ENCODE measurements around the gene ARHGEF7. TPM values are rescaled to one million over a fixed set of nuclear protein-coding genes. Genes with fewer than 3 reads are reported as not detected.

ARHGEF7 gene
- total RNA-seq, 4 donors from 2014 or later: 88.7 to 119 (median 110) TPM

DNA sequence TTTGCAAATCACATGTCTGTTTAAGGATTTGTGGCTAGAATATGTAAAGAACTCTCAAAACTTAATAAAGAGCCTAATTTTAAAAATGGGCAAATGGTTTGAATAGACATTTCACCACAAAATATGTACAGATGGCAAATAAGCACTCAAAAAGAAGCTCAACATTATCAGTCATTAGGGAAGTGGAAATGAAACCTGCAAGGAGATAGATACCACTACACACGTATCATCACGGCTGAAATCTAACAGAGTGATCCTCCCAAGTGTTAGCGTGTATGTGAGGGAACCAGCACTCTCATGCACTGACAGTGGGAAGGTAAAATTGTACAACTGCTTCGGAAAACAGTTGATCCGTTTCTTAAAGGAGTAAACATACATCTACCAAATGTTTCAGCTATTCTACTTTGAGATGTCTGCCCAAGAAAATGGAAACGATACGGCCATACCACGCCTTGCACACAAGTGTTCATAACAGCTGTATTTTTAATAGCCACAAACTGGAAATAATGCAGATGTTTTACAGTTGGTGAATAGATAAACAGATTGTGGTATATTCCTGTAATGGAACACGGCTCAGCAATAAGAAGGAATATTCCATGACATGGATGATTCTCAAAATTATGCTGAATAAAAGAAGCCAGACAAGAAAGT, 14.5 kb downstream of the ARHGEF7 start:
- TF ChIP-seq POLR2A (IDR thresholded peaks at IDR 0.05): no peak
- no peak for TF ChIP-seq EP300 (IDR thresholded peaks at IDR 0.05)
- TF ChIP-seq, protein P1, sequence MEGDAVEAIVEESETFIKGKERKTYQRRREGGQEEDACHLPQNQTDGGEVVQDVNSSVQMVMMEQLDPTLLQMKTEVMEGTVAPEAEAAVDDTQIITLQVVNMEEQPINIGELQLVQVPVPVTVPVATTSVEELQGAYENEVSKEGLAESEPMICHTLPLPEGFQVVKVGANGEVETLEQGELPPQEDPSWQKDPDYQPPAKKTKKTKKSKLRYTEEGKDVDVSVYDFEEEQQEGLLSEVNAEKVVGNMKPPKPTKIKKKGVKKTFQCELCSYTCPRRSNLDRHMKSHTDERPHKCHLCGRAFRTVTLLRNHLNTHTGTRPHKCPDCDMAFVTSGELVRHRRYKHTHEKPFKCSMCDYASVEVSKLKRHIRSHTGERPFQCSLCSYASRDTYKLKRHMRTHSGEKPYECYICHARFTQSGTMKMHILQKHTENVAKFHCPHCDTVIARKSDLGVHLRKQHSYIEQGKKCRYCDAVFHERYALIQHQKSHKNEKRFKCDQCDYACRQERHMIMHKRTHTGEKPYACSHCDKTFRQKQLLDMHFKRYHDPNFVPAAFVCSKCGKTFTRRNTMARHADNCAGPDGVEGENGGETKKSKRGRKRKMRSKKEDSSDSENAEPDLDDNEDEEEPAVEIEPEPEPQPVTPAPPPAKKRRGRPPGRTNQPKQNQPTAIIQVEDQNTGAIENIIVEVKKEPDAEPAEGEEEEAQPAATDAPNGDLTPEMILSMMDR (IDR thresholded peaks at IDR 0.05): no peak
- no peak overlapping the region for H3K27ac ChIP-seq
- H3K27me3 ChIP-seq: no peaks in the 10 kb centered on the region
- H3K4me3 ChIP-seq: no peak overlapping the region
- no peaks in the 10 kb centered on the region for H3K36me3 ChIP-seq
- peaks cover 0 to 3% (median 0%) of the 10 kb centered on the region in 4 donors for H3K4me1 ChIP-seq
- no peak for DNase-seq (ENCODE audit: low spot score in 2 of 2)
- 83 to 88% methylated on average over 9 of the region's 9 CpGs for WGBS, 2 donors
- no peaks in the 10 kb centered on the region for H3K9me3 ChIP-seq

DNA sequence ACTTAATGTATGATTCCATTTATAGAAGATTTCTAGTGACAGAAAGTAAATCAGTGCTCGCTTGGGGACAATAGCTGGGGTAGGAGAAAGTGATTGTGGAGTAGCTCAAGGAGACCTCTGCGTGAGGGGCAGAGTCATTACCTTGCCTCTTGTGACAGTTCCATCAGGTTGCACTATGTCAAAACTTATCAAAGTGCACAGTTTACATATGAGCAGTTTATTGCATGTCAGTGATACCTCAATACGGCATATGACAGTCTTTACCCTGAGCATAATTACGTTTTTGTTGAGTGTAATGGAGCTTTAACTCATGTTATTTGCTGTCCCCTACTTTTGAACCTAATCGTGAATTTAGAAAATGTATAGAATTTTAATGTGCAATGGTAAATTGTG, 15.0 kb downstream of the ARHGEF7 start:
- 84 to 86% methylated on average over 5 of the region's 5 CpGs for WGBS, 2 donors
- Histone ChIP-seq H3K36me3 (no peaks in the 10 kb centered on the region), H3K9me3 (no peaks in the 10 kb centered on the region), H3K27me3 (no peaks in the 10 kb centered on the region), H3K4me1 (peaks cover 0 to 3% (median 0%) of the 10 kb centered on the region in 4 donors), H3K27ac (no peak overlapping the region), H3K4me3 (no peak overlapping the region)
- no peak for TF ChIP-seq POLR2A (IDR thresholded peaks at IDR 0.05)
- TF ChIP-seq, protein P1 (IDR thresholded peaks at IDR 0.05): no peak
- TF ChIP-seq EP300 (IDR thresholded peaks at IDR 0.05): no peak
- DNase-seq (ENCODE audit: low spot score in 2 of 2): no peak

DNA sequence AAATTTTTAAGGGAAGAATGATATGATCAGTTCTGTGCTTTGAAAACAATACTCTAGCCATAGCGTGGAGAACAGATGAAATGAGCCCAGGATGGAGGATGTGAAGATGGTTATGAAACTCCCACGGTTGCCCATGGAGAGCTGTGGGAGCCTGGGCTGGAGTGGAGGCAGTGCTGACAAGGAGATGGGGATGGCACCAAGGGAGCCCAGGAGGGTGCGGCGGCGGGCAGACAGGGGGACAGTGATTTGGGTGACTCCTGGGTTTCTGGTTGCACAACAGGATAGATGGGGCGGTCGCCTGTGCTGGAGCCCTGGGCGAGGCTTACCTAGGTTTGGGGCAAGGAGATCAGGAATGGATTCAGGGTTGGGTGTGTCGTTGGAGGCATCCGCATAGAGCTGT, 15.9 kb downstream of the ARHGEF7 start:
- TF ChIP-seq EP300 (IDR thresholded peaks at IDR 0.05) (no peak), POLR2A (IDR thresholded peaks at IDR 0.05) (no peak)
- TF ChIP-seq, protein P1 (IDR thresholded peaks at IDR 0.05): no peak
- H3K27me3 ChIP-seq: no peaks in the 10 kb centered on the region
- H3K4me3 ChIP-seq: no peak overlapping the region
- no peak overlapping the region for H3K27ac ChIP-seq
- no peak for DNase-seq (ENCODE audit: low spot score in 2 of 2)
- H3K9me3 ChIP-seq: no peaks in the 10 kb centered on the region
- peaks cover 0 to 3% (median 0%) of the 10 kb centered on the region in 4 donors for H3K4me1 ChIP-seq
- 86 to 87% methylated on average over 10 of the region's 10 CpGs for WGBS, 2 donors
- no peaks in the 10 kb centered on the region for H3K36me3 ChIP-seq

DNA sequence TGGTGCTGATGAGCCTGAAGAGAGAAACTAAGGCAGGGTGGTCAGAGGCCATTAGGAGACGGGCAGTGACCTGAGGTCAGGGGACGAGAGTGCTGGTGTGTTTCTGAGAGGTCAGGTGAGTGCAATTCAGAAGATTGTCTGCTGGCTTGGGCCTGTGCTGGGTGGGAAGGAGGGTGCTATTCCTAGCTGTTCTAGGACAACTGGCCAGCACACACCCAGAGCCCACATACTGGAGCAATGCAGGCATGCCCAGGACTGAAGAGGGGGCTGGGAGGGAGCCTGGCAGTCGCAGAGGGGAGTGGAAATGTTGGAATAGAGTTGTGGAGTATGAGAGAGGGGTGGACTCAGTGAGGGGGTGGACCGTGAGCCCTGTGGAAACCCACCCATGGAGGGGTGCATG, 16.5 kb downstream of the ARHGEF7 start:
- WGBS, 2 donors: 65 to 73% methylated on average over 4 of the region's 4 CpGs
- H3K4me1 ChIP-seq: peaks cover 0 to 3% (median 0%) of the 10 kb centered on the region in 4 donors
- H3K27ac ChIP-seq: no peak overlapping the region
- H3K27me3 ChIP-seq: no peaks in the 10 kb centered on the region
- H3K36me3 ChIP-seq: no peaks in the 10 kb centered on the region
- no peak overlapping the region for H3K4me3 ChIP-seq
- H3K9me3 ChIP-seq: no peaks in the 10 kb centered on the region
- TF ChIP-seq EP300 (IDR thresholded peaks at IDR 0.05) (no peak), POLR2A (IDR thresholded peaks at IDR 0.05) (no peak)
- TF ChIP-seq, protein P1 (IDR thresholded peaks at IDR 0.05): no peak
- DNase-seq (ENCODE audit: low spot score in 2 of 2): no peak

DNA sequence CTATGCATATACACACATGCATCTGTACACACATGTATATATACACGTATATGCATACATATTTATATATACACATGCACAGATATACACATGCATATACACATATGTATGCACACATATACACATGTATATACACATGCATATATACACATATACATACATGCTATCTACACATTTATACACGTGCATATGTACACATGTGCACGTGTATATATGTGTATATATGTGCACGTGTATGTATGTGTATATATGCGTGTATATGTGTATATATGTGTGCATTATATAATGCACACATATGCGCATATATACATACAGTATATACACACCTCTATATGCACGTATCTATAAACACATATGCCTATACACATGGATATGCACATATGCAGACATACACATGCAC, 17.8 kb downstream of the ARHGEF7 start:
- no peak for DNase-seq (ENCODE audit: low spot score in 2 of 2)
- TF ChIP-seq, protein P1 (IDR thresholded peaks at IDR 0.05): no peak
- TF ChIP-seq POLR2A (IDR thresholded peaks at IDR 0.05) (no peak), EP300 (IDR thresholded peaks at IDR 0.05) (no peak)
- Histone ChIP-seq H3K36me3 (no peaks in the 10 kb centered on the region), H3K4me1 (peaks cover 0 to 3% (median 0%) of the 10 kb centered on the region in 4 donors), H3K27me3 (no peaks in the 10 kb centered on the region), H3K27ac (no peak overlapping the region), H3K4me3 (no peak overlapping the region), H3K9me3 (no peaks in the 10 kb centered on the region)
- 89 to 91% methylated on average over 7 of the region's 7 CpGs for WGBS, 2 donors
